HepG2 (cell line): Measurements from ENCODE around the gene NECTIN2. TPM values are rescaled to one million over a fixed set of nuclear protein-coding genes. Genes with fewer than 3 reads are reported as not detected.

ENCODE experiments used
- ARID2 ChIP-seq: sonication (generic); formaldehyde crosslinking; IDR thresholded peaks from 2 replicates; pipeline ENCODE4 v1.8.1; 2022; ENCODE audit warnings: mild to moderate bottlenecking, missing genetic modification reagents, borderline replicate concordance
- ATF7-NPFF ChIP-seq: sonication (generic); formaldehyde crosslinking; IDR thresholded peaks from 2 replicates; pipeline ENCODE4 v1.8.1; 2023; ENCODE audit warnings: mild to moderate bottlenecking, low read depth, missing genetic modification reagents, moderate library complexity
- ATM ChIP-seq: fragments of 450-650 bp; IDR thresholded peaks from 2 replicates; pipeline ENCODE4 v1.7.1; 2017; ENCODE audit warnings: mild to moderate bottlenecking, borderline replicate concordance
- CBFB ChIP-seq: sonication (generic); formaldehyde crosslinking; IDR thresholded peaks from 2 replicates; pipeline ENCODE4 v1.4.0; 2020; ENCODE audit warnings: missing genetic modification reagents
- GZF1 ChIP-seq: sonication (generic); formaldehyde crosslinking; IDR thresholded peaks from 2 replicates; pipeline ENCODE4 v1.5.1; 2020; ENCODE audit warnings: mild to moderate bottlenecking, missing genetic modification reagents
- HNRNPLL ChIP-seq: fragments of 200-400 bp; formaldehyde crosslinking; IDR thresholded peaks from 2 replicates; pipeline ENCODE4 v1.6.1; 2017; ENCODE audit warnings: mild to moderate bottlenecking, low read depth, low read length; ENCODE audit not compliant: poor library complexity, severe bottlenecking
- LRRFIP1 ChIP-seq: sonication (generic); formaldehyde crosslinking; conservative IDR thresholded peaks from 2 replicates; pipeline ENCODE4 v1.4.0; 2020; ENCODE audit warnings: missing genetic modification reagents
- MED8 ChIP-seq: sonication (generic); formaldehyde crosslinking; IDR thresholded peaks from 2 replicates; pipeline ENCODE4 v1.8.1; 2023; ENCODE audit warnings: mild to moderate bottlenecking, missing genetic modification reagents; ENCODE audit not compliant: insufficient replicate concordance
- POLR2AphosphoS5 ChIP-seq: IDR thresholded peaks from 2 replicates; pipeline ENCODE4 v1.6.1; 2012; ENCODE audit warnings: low read depth, low read length
- RNF2 ChIP-seq: fragments of 450-650 bp; conservative IDR thresholded peaks from 2 replicates; pipeline ENCODE4 v1.6.1; 2016; ENCODE audit warnings: low read depth
- SETDB1 ChIP-seq: sonication (generic); formaldehyde crosslinking; IDR thresholded peaks from 2 replicates; pipeline ENCODE4 v1.5.1; 2020; ENCODE audit warnings: missing genetic modification reagents, mild to moderate bottlenecking, borderline replicate concordance
- ZIK1 ChIP-seq: sonication (generic); formaldehyde crosslinking; IDR thresholded peaks from 2 replicates; pipeline ENCODE4 v1.5.0; 2020; ENCODE audit warnings: mild to moderate bottlenecking, low read depth, missing genetic modification reagents, borderline replicate concordance
- ZKSCAN8 ChIP-seq: IDR thresholded peaks from 2 replicates; pipeline ENCODE4 v1.6.1; 2016; ENCODE audit warnings: borderline replicate concordance, missing genetic modification reagents, missing compliant biosample characterization
- ZNF225 ChIP-seq: sonication (generic); formaldehyde crosslinking; IDR thresholded peaks from 2 replicates; pipeline ENCODE4 v1.4.0; 2020; ENCODE audit warnings: mild to moderate bottlenecking, missing genetic modification reagents
- ZNF660 ChIP-seq: sonication (generic); formaldehyde crosslinking; IDR thresholded peaks from 2 replicates; pipeline ENCODE4 v1.5.1; 2020; ENCODE audit warnings: mild to moderate bottlenecking, low read depth, missing genetic modification reagents, borderline replicate concordance
- polyA plus RNA-seq, 8 experiments: library from polyadenylated mRNA; depleted of rRNA in 3 of 8; stranded (reverse) in 7 of 8; unstranded in 1 of 8; fragments of >200 nt; fragmentation: Illumina TruSeq in 4 of 8; extraction: Trizol in 4 of 8; gene quantifications; 2 replicates each; pipeline versions ENCODE4 v1.2.1 to v1.2.3, GENCODE V29; 2011 to 2016; ENCODE audit warnings: low read depth in 4 of 8, missing spikeins in 1 of 8, mixed read lengths in 1 of 8; ENCODE audit not compliant: insufficient read depth in 1 of 8
- total RNA-seq, 5 experiments: library from RNA; depleted of rRNA; stranded (reverse); fragments of >200 nt; fragmentation: Illumina TruSeq; extraction: Trizol; gene quantifications; 2 replicates each; pipeline ENCODE4 v1.2.3, GENCODE V29; 2016; ENCODE audit warnings: low read depth in 1 of 5
- TF ChIP-seq, protein P1 (sequence below): sonication (generic); formaldehyde crosslinking; IDR thresholded peaks from 2 replicates; pipeline ENCODE4 v1.4.0; 2020; ENCODE audit warnings: missing genetic modification reagents, borderline replicate concordance
- TF ChIP-seq, protein P2 (sequence below): sonication (generic); formaldehyde crosslinking; IDR thresholded peaks from 2 replicates; pipeline ENCODE4 v1.9.0; 2021; ENCODE audit warnings: missing genetic modification reagents, borderline replicate concordance
- TF ChIP-seq, protein P3 (sequence below): sonication (generic); formaldehyde crosslinking; IDR thresholded peaks from 2 replicates; pipeline ENCODE4 v1.8.0; 2022; ENCODE audit warnings: mild to moderate bottlenecking, missing genetic modification reagents; ENCODE audit not compliant: insufficient replicate concordance
- TF ChIP-seq, protein P4 (sequence below): sonication (generic); formaldehyde crosslinking; IDR thresholded peaks from 2 replicates; pipeline ENCODE4 v1.5.1; 2020; ENCODE audit warnings: missing genetic modification reagents, mild to moderate bottlenecking, borderline replicate concordance

The NECTIN2 gene
- total and polyA plus RNA-seq, 2 of the 13 experiments (the other 11 are each of a cell fraction or from before 2014, with no cell fraction given), result 75.4 to 114 TPM

- no peak for TF ChIP-seq GZF1 (CRISPR knock-in tag)
- no peak for TF ChIP-seq MED8 (CRISPR knock-in tag)
- TF ChIP-seq ZKSCAN8 (CRISPR knock-in tag), result no peak
- 0 out of 2 replicates have a peak, but pooled peaks have one; percentile 45 for TF ChIP-seq RNF2
- TF ChIP-seq, protein P1, sequence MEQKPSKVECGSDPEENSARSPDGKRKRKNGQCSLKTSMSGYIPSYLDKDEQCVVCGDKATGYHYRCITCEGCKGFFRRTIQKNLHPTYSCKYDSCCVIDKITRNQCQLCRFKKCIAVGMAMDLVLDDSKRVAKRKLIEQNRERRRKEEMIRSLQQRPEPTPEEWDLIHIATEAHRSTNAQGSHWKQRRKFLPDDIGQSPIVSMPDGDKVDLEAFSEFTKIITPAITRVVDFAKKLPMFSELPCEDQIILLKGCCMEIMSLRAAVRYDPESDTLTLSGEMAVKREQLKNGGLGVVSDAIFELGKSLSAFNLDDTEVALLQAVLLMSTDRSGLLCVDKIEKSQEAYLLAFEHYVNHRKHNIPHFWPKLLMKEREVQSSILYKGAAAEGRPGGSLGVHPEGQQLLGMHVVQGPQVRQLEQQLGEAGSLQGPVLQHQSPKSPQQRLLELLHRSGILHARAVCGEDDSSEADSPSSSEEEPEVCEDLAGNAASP (CRISPR knock-in tag), result no peak
- peak; percentile 24; the same call in 1 of the 2 replicates for TF ChIP-seq POLR2AphosphoS5
- TF ChIP-seq ZNF660, result no peak
- no peak for TF ChIP-seq ATM
- no peak for TF ChIP-seq ZNF225 (CRISPR knock-in tag)
- no peak for TF ChIP-seq HNRNPLL
- TF ChIP-seq CBFB (CRISPR knock-in tag), result 0 out of 2 replicates have a peak, but pooled peaks have one; percentile 9
- TF ChIP-seq ATF7-NPFF (CRISPR knock-in tag), result peak; percentile 36
- no peak for TF ChIP-seq LRRFIP1 (CRISPR knock-in tag)
- TF ChIP-seq ZIK1 (CRISPR knock-in tag), result no peak
- TF ChIP-seq, protein P2, sequence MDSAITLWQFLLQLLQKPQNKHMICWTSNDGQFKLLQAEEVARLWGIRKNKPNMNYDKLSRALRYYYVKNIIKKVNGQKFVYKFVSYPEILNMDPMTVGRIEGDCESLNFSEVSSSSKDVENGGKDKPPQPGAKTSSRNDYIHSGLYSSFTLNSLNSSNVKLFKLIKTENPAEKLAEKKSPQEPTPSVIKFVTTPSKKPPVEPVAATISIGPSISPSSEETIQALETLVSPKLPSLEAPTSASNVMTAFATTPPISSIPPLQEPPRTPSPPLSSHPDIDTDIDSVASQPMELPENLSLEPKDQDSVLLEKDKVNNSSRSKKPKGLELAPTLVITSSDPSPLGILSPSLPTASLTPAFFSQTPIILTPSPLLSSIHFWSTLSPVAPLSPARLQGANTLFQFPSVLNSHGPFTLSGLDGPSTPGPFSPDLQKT, result no peak
- TF ChIP-seq, protein P3, sequence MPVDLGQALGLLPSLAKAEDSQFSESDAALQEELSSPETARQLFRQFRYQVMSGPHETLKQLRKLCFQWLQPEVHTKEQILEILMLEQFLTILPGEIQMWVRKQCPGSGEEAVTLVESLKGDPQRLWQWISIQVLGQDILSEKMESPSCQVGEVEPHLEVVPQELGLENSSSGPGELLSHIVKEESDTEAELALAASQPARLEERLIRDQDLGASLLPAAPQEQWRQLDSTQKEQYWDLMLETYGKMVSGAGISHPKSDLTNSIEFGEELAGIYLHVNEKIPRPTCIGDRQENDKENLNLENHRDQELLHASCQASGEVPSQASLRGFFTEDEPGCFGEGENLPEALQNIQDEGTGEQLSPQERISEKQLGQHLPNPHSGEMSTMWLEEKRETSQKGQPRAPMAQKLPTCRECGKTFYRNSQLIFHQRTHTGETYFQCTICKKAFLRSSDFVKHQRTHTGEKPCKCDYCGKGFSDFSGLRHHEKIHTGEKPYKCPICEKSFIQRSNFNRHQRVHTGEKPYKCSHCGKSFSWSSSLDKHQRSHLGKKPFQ (CRISPR knock-in tag), result no peak
- TF ChIP-seq ARID2 (CRISPR knock-in tag), result no peak
- TF ChIP-seq, protein P4, sequence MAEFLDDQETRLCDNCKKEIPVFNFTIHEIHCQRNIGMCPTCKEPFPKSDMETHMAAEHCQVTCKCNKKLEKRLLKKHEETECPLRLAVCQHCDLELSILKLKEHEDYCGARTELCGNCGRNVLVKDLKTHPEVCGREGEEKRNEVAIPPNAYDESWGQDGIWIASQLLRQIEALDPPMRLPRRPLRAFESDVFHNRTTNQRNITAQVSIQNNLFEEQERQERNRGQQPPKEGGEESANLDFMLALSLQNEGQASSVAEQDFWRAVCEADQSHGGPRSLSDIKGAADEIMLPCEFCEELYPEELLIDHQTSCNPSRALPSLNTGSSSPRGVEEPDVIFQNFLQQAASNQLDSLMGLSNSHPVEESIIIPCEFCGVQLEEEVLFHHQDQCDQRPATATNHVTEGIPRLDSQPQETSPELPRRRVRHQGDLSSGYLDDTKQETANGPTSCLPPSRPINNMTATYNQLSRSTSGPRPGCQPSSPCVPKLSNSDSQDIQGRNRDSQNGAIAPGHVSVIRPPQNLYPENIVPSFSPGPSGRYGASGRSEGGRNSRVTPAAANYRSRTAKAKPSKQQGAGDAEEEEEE (CRISPR knock-in tag), result no peak
- no peak for TF ChIP-seq SETDB1 (CRISPR knock-in tag)
Observed at GRCh38 chr19:44891016-44891882, 45.2 kb downstream of the NECTIN2 start, which contains the start of gene TOMM40 (continued).
